Measurements from ENCODE around the gene SCT. TPM values are rescaled to one million over a fixed set of nuclear protein-coding genes. Genes with fewer than 3 reads are reported as not detected.

SCT gene
- total and polyA plus RNA-seq, 2 of the 8 experiments (the other 6 are each of a cell fraction or from before 2014, with no cell fraction given), result 1.7 to 2.0 TPM

DNA sequence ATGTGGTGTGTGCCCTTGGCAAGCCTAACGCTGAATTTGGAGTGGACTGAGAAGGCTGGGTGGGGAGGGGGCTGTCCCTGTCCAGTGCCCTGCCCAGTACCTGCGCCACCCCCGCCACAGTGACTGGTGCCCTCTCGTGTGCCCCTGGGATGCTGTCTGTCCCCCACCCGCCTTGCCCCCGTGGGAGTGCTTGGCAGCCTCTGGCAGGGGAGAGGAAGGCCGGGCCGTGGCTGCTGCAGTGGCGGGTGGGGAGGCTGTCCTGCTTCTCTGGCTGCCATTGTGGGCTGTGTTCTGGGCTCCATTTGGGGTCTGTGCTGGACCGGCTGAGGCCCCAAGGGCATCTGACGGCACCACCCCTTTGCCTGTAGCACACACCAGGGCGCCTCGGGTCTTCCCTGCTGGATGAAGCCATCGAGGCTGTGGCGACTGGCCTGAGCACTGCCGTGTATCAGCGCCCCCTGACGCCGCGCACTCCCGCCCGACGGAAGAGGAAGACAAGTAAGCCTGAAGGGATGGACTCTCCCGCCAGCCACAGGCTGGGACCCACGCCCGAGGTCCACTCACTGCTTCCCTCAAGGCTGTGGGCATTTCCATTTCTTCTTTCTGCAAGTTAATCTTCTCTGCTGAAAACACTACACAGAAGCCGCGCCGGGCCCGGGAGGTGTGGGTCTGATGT is 28.8 kb downstream of the SCT start:
- Histone ChIP-seq H2BK20ac (ENCODE audit: low read length) (no peak overlapping the region), H3K23ac (ENCODE audit: insufficient read length) (no peak overlapping the region), H3K23me2 (ENCODE audit: low read depth, low read length) (no peaks in the 10 kb centered on the region), H3K4me3 (ENCODE audit: extremely low read depth in 1 of 4, insufficient read depth in 2 of 4, low read depth in 3 of 4, low read length in 4 of 4) (no peak overlapping the region), H3K27ac (ENCODE audit: low read depth, low read length) (no peak overlapping the region), H2AK5ac (ENCODE audit: low read depth, low read length) (no peak overlapping the region), H2BK120ac (replicated peaks; ENCODE audit: low read depth, low read length) (no peak overlapping the region), H2BK5ac (ENCODE audit: low read depth, low read length) (no peak overlapping the region), H2AFZ (ENCODE audit: low read length) (no peak overlapping the region), H3K9ac (replicated peaks in 1 of 4; ENCODE audit: extremely low read depth in 1 of 4, low read depth in 3 of 4, low read length in 3 of 4) (no peak overlapping the region), H3K14ac (ENCODE audit: insufficient read length) (no peak overlapping the region), H3K79me2 (ENCODE audit: control insufficient read depth in 1 of 2, insufficient read depth in 2 of 2, low read length in 2 of 2) (no peaks in the 10 kb centered on the region), H4K20me1 (replicated peaks in 1 of 2; ENCODE audit: control insufficient read depth in 1 of 2, insufficient read depth in 2 of 2, low read length in 2 of 2) (peaks cover 4 to 12% of the 10 kb centered on the region in 2 experiments), H2BK15ac (ENCODE audit: low read length) (no peak overlapping the region), H3K4me1 (replicated peaks in 1 of 4; ENCODE audit: control insufficient read depth in 3 of 4, insufficient read depth in 4 of 4, low read length in 3 of 4) (no peaks in the 10 kb centered on the region), H3K36me3 (ENCODE audit: control insufficient read depth in 2 of 4, insufficient read depth in 4 of 4, low read length in 3 of 4) (peaks cover 16 to 56% (median 50%) of the 10 kb centered on the region in 4 experiments), H4K91ac (replicated peaks; ENCODE audit: insufficient read length, low read length) (no peak overlapping the region), H3K79me1 (ENCODE audit: low read depth, low read length) (peaks cover 4% of the 10 kb centered on the region; the same call in 1 of the 2 replicates), H3K18ac (ENCODE audit: extremely low read depth, low read length) (no peak overlapping the region), H4K8ac (ENCODE audit: extremely low read depth, insufficient read depth, low read length) (no peak overlapping the region), H3K9me3 (ENCODE audit: insufficient read depth in 2 of 2, low read depth in 1 of 2, low read length in 1 of 2) (no peaks in the 10 kb centered on the region), H4K5ac (ENCODE audit: insufficient read length, low read depth, low read length) (no peak overlapping the region), H3K27me3 (replicated peaks in 1 of 4; ENCODE audit: control insufficient read depth in 3 of 4, extremely low read depth in 1 of 4, insufficient read depth in 3 of 4, low read length in 3 of 4) (no peaks in the 10 kb centered on the region), H3K4me2 (ENCODE audit: insufficient read depth in 1 of 2, low read depth in 2 of 2, low read length in 2 of 2) (no peak overlapping the region), H2BK12ac (ENCODE audit: low read depth, low read length) (no peak overlapping the region), H3K4ac (replicated peaks; ENCODE audit: insufficient read length, low read depth, low read length) (no peak overlapping the region), H3K56ac (replicated peaks; ENCODE audit: insufficient read length, low read depth, low read length) (no peak overlapping the region)
- DNase-seq (ENCODE audit: low read depth in 1 of 2, low spot score in 2 of 2) (no peak), FAIRE-seq (no peak)
- POLR2A ChIA-PET (ENCODE audit: partially characterized antibody), result no interaction called here
- 96% methylated on average over 27 of the region's 30 CpGs; no CpG with 5 or more reads in 1 of the 2 experiments for WGBS, 2 experiments (ENCODE audit: extremely low coverage in 1 of 2, insufficient coverage in 1 of 2, insufficient read length in 1 of 2, insufficient replicate concordance in 2 of 2, low coverage in 1 of 2, low lambda C conversion rate in 2 of 2, missing lambda C conversion rate in 1 of 2)
- CTCF ChIA-PET (ENCODE audit: partially characterized antibody), result no interaction called here
- TF ChIP-seq YY1 (IDR thresholded peaks at IDR 0.05; ENCODE audit: low read depth, low read length), result no peak
- no peak for TF ChIP-seq JUND (IDR thresholded peaks at IDR 0.05; ENCODE audit: low read length)
- TF ChIP-seq RAD21 (IDR thresholded peaks at IDR 0.05 in 1 of 2, conservative IDR thresholded peaks at IDR 0.05 in 1 of 2; ENCODE audit: low read depth in 2 of 2, low read length in 2 of 2), result no peak
- no peak for TF ChIP-seq EP300 (IDR thresholded peaks at IDR 0.05; ENCODE audit: borderline replicate concordance in 1 of 2, low read depth in 2 of 2, low read length in 2 of 2)
- TF ChIP-seq SRF (IDR thresholded peaks at IDR 0.05; ENCODE audit: low read depth, low read length), result no peak
- TF ChIP-seq GABPA (IDR thresholded peaks at IDR 0.05; ENCODE audit: borderline replicate concordance, insufficient read depth, low read length), result no peak
- TF ChIP-seq, protein P1, sequence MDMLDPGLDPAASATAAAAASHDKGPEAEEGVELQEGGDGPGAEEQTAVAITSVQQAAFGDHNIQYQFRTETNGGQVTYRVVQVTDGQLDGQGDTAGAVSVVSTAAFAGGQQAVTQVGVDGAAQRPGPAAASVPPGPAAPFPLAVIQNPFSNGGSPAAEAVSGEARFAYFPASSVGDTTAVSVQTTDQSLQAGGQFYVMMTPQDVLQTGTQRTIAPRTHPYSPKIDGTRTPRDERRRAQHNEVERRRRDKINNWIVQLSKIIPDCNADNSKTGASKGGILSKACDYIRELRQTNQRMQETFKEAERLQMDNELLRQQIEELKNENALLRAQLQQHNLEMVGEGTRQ (IDR thresholded peaks at IDR 0.05; ENCODE audit: low read length), result no peak
- TF ChIP-seq SIRT6 (IDR thresholded peaks at IDR 0.05; ENCODE audit: low read length), result no peak
- no peak for TF ChIP-seq NANOG (IDR thresholded peaks at IDR 0.05; ENCODE audit: insufficient read depth, low read depth, low read length, poor library complexity, severe bottlenecking)
- no peak for TF ChIP-seq NRF1 (IDR thresholded peaks at IDR 0.05; ENCODE audit: low read depth, low read length)
- TF ChIP-seq, protein P2, sequence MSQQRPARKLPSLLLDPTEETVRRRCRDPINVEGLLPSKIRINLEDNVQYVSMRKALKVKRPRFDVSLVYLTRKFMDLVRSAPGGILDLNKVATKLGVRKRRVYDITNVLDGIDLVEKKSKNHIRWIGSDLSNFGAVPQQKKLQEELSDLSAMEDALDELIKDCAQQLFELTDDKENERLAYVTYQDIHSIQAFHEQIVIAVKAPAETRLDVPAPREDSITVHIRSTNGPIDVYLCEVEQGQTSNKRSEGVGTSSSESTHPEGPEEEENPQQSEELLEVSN (IDR thresholded peaks at IDR 0.05), result no peak
